Erythroblast (primary cell): Measurements from ENCODE around the gene CACNA1B.
"Not testable (repeated sequence)": the region's sequence is repeated elsewhere in the genome, so short reads cannot be mapped to it uniquely, and the experiment has no call there.

Experiments
- DNase-seq, 2 experiments: peaks; one replicate each; lab custom pipeline; 2025; lab: John Stamatoyannopoulos, UW
- GATA1 ChIP-seq: IDR thresholded peaks from 2 replicates; pipeline ENCODE4 v1.6.1; 2011; ENCODE audit warnings: low read depth, mild to moderate bottlenecking, control low read depth, low read length, moderate library complexity
- POLR2A ChIP-seq: IDR thresholded peaks from 2 replicates; pipeline ENCODE4 v1.6.1; 2011; ENCODE audit warnings: mild to moderate bottlenecking, low read length

CACNA1B gene

DNA sequence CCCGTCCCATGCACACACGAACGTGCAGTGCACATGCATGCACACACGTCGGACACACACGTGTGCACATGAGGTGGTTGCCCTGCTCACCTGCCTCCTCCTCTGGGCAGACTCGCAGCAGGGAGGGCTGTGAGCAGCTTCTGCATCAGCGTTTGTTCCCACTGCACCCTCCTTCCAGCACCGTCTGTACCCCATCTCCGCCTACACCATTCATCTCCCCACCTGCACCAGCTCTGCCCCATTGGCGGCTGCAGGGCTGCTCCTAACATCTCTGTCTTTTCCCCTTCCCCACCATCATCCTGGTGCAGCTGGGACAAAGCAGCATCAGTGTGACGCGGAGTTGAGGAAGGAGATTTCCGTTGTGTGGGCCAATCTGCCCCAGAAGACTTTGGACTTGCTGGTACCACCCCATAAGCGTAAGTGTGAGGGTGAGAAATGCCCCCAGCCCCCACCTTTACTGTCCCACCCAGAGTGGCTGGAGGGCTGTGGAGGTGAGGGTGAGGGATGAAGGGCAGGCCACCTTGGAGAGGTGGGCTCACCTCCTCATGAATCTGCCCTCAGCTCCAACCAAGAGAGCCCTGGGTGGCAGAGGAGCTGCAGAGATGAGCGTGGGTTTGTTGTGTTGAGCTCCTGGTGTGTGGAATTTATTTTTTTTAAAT, 234.6 kb downstream of the CACNA1B start:
- TF ChIP-seq POLR2A (no peak), GATA1 (no peak)

DNA sequence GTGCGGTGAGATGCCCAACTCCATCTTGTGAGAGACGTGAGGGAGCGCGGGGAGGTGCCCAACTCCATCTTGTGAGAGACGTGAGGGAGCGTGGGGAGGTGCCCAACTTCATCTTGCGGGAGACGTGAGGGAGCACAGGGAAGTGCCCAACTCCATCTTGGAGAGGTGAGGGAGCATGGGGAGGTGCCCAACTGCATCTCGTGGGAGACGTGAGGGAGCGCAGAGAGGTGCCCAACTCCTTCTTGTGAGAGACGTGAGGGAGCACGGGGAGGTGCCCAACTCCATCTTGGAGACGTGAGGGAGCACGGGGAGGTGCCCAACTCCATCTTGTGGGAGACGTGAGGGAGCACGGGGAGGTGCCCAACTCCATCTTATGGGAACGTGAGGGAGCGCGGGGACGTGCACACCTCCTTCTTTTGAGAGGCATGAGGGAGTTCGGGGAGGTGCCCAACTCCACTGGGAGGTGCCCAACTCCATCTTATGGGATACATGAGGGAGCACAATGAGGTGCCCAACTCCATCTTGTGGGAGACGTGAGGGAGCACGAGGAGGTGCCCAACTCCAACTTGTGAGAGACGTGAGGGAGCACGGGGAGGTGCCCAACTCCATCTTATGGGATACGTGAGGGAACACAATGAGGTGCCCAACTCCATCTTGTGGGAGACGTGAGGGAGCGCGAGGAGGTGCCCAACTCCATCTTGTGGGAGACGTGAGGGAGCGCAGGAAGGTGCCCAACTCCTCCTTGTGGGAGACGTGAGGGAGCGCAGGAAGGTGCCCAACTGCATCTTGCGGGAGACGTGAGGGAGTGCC, 235.4 kb downstream of the CACNA1B start:
- DNase-seq: no peak
- TF ChIP-seq POLR2A (no peak), GATA1 (no peak)

More for the DNA sequence above, 234.6 kb downstream of the CACNA1B start:
- DNase-seq: no peak

DNA sequence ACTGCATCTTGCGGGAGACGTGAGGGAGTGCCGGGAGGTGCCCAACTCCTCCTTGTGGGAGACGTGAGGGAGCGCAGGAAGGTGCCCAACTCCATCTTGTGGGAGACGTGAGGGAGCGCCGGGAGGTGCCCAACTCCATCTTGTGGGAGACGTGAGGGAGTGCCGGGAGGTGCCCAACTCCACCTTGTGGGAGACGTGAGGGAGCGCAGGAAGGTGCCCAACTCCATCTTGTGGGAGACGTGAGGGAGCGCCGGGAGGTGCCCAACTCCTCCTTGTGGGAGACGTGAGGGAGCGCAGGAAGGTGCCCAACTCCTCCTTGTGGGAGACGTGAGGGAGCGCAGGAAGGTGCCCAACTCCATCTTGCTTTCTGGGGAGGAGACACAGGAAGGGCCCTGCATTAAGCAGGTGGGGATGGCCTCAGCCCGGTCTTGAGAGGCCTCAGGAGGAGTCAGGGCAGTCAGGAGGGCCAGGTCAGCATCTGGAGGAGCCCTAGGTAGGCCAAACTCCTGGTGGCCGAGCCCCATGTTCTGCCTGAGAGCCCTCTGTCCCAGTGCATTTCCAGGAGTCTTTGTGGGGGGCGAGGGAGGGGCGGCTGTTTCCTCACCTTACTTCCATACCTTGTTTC, 236.2 kb downstream of the CACNA1B start:
- DNase-seq: not testable (repeated sequence)

DNA sequence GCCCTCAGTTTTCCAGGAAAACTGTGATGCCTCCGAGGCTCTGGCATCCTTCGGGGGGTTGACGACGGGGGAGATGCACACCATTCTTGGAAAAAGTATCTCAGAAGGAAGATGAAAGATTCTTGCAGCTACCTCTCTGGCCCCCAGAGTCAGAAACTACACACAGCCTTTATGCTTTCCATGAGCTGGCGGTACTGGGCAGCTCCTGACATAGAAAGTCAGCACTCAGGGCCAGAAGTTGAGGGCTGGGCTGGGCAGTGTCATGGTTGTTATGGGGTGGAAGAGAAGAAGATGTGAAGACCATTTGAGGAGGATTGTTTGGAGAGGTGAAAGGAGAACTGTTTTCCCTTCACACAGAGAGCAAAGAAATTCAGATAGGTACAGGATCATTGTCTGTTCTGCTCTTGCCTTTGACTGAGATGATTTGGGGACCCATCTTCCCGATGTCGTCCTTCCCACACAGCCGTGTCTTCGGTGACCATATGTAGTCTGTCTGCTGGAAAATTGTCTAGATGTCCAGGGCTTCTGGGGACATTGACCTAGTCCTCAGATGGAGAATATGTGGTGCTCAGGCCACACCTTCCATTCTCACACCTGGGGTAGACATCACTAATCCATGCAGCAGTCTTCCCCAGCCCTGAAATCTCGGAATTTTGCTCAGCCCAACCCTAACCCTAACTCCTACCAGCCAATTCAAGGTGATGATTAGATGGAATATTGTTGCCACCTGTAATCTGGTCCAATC, 237.1 kb downstream of the CACNA1B start:
- no peak for DNase-seq
- TF ChIP-seq GATA1: no peak
- no peak for TF ChIP-seq POLR2A

DNA sequence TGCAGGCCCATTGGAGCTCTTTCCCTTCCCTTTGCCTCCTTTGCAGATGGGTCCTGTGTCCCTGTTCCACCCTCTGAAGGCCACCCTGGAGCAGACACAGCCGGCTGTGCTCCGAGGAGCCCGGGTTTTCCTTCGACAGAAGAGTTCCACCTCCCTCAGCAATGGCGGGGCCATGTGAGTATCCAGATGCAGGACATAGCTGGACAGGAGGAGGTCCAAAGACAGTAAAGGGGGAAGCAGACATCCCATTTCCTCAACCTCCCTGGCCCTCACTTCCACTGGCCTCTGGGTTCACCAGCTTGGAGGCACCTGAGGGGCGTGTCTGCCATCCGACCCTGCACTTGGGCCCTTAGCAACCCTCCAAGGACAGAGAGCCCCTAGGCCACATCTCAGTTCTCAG, 237.9 kb downstream of the CACNA1B start:
- DNase-seq: no peak
- TF ChIP-seq POLR2A (no peak), GATA1 (no peak)

DNA sequence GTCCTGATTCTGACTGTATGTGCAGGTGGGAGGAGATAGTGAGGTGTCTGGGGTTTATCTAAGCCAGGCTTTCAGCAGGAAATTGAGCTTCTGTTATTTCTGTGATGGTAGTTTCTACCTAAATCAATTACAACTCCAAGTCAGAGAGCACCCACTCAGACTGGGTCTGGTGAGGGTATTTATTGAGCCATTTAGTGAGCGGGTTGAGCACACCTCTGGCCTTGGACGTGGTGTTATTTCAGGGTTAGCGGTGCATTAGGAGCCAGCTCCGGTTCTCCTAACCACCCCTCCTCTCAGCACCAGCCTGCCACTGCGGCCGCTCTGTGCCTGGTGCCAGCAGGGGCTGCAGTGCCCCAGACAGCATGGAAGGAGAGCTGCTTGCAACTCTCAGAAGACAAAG, 238.9 kb downstream of the CACNA1B start:
- TF ChIP-seq GATA1 (no peak), POLR2A (no peak)
- DNase-seq: no peak

DNA sequence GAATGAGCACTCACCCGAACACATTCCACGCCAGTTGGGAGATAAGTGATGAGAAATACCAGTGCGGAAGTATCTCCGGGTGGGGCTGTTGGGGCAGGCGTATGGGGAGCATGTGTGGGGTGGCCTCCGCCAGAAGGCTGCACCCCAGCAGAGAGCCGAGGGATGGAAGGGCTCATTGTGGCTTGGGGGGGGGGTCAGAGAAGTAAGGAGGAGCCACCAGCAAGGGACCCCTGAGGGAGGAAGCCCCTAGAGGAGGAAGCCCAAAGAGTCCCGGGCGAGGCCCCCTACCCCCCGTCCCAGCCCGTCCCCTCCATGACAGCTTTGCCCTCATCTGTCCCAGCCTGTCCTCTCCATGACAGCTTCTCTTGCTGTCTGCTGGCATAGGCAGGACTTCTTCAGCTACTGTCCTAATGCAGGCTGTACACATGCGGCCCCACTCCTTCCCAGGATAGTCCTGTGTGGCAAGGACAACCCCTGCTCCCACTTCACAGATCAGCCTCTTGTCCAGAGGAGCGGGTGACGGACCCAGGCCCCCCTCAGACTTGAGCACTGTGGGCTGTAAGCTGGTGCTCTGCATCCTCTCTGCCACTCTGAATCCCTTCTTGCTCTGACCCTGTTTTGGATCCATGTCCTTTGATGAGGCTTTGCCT, 239.6 kb downstream of the CACNA1B start:
- TF ChIP-seq GATA1 (no peak), POLR2A (no peak)
- no peak for DNase-seq

DNA sequence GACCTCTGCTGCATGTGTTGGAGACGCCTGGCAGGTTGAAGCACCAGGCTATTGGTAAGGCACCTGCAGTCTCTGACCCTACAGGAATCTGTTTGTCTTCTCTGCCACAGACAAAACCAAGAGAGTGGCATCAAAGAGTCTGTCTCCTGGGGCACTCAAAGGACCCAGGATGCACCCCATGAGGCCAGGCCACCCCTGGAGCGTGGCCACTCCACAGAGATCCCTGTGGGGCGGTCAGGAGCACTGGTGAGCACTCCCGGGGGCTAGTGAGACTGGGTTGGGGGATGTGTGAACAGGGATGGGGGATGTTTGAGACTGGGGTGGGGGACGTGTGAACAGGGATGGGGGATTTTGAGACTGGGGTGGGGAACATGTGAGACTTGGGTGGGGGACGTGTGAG, 240.3 kb downstream of the CACNA1B start:
- no peak for DNase-seq
- TF ChIP-seq GATA1 (no peak), POLR2A (no peak)

DNA sequence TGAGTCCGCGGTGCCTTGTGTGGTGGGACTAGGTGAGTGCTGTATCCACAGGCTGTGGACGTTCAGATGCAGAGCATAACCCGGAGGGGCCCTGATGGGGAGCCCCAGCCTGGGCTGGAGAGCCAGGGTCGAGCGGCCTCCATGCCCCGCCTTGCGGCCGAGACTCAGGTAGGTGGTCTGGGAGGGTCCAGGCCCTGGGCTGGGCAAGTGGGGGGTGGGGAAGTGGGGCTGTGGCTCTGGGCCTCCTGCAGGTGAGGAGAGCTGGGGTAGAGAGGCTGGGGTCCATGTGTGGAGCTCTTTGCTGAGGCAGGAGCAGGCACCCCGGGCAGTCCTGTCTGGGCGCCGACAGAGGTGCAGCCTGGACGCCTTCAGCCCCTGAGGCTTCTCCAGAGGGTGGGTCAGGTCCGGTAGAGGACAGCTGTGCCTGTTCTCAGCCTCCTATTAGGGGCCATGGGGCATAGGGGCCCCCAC, 241.1 kb downstream of the CACNA1B start:
- TF ChIP-seq GATA1: no peak
- no peak for TF ChIP-seq POLR2A
- DNase-seq: no peak

DNA sequence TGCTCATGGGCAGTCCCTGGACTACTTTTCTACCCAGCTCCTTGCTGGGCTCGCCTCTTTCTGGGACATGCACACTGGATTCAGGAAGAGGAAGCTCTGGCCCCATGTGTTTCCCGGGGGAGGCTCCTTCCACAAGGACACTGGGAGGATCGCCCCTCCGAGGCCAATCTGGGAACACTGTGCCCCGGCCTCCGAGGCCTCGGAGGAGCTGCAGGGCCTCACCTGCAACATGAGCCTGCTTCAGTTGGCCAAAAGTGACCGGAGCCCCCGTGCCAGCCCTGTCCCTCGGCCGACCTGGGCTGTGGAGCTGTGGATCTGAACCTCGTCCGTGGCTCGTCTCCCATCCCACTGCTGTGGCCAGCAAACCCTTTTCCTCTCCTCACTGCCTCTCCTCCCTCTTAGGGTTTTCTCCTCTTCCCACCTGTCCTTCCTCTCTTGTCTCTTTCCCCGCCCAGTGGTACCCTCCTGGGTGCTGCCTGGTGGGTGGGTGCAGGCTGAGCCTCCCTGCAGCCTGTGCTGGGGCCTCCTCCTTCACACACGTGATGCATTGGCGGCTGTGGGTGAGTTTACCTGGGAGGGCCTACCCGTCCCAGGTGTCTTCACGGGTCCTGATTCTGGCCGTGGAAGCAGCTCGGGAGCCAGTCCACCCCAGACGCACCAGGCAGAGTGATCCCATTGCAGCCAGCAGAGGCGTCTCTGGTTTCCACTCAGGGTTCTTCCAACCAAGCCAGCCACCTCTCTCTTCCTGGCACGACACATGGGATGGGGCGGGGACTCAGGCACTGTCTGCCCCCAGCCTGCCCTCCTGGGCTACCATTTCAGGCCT, 241.8 kb downstream of the CACNA1B start:
- TF ChIP-seq POLR2A (no peak), GATA1 (no peak)
- no peak for DNase-seq

DNA sequence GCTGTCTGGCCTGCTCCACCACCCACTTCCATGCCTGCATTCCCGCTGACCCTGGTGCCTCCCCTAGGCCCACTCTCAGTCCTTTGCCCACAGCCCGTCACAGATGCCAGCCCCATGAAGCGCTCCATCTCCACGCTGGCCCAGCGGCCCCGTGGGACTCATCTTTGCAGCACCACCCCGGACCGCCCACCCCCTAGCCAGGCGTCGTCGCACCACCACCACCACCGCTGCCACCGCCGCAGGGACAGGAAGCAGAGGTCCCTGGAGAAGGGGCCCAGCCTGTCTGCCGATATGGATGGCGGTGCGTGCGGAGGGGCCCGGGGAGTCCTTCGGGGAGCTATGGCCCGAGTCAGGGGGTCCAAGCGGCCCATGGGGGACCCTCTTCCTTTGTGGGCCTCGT, 242.5 kb downstream of the CACNA1B start:
- TF ChIP-seq POLR2A (no peak), GATA1 (no peak)
- DNase-seq: no peak

DNA sequence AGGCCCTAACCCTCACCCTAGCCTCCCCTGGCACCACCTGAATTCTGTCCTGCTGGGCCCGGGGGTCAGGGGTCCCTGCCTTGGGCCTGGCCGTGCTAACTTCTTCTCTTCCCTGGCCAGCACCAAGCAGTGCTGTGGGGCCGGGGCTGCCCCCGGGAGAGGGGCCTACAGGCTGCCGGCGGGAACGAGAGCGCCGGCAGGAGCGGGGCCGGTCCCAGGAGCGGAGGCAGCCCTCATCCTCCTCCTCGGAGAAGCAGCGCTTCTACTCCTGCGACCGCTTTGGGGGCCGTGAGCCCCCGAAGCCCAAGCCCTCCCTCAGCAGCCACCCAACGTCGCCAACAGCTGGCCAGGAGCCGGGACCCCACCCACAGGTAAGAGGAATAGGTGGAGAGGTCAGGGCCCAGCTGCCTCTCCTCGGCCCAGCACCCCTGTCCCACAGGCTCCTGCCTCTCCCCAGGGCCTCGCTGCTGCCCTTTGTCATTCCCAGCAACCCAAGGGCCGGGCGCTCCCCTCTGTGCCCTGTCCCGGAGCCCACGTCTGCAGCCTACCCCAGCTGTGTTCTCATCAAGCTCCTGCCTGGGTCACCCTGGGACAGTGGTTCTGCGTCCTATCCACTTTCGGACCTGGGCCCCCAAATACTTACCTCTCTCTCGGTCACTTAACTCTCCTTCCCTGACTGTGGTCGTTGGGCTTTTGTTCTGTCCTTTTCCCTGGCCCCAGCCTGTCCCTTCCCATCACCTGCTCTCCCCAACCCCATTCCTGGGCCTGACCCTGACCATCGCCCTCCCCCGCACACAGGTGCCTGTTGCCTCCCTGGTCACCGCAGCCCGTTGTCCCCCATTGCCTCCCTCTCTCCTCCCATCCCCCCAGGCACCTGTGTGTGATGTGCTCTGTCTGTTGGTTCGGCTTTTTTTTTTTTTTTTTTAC, 243.2 kb downstream of the CACNA1B start:
- DNase-seq: no peak
- TF ChIP-seq GATA1 (no peak), POLR2A (no peak)
